ENCODE results near the gene ABCB6.
"Not testable (repeated sequence)": the region's sequence is repeated elsewhere in the genome, so short reads cannot be mapped to it uniquely, and the experiment has no call there.

The ABCB6 gene

DNA sequence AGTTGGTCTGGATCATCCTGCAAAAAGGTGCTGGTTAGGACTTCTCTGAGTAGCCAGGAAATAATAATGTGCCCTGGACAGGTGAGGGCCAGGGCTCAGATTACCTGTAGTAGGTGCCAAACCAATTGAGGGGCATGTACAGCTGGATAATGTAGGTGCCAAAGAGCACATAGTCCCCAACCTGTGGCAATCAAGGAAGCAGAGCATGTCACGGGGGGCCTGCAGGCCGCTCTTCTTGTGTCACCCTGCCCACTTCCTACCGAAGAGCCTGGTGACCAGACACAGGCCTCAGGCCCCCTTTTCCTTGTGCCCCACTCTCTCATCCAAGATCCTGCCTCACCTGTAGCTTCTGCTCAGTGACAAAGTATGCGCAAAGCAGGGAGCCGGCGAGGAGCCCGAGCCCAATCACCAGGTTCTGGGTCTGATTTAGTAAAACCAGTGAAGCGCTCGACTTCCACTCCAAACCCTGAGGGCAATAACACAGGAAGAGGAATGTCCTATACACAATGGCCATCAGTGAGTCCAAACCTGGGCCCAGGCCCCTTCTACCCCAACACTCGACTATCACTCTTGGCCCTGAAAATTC is 5.2 kb downstream of the ABCB6 start:
- DNase-seq (ENCODE audit: low read depth) = no peak

GRCh38 chr2:219213026-219213415 is 5.7 kb downstream of the ABCB6 start:
- DNase-seq (ENCODE audit: low read depth) = no peak

- no peak for DNase-seq (ENCODE audit: low read depth)
These were observed 7.8 kb downstream of the ABCB6 start for GRCh38 chr2:219210886-219211362.

- no peak for DNase-seq (ENCODE audit: low read depth)
These were observed 8.4 kb downstream of the ABCB6 start for GRCh38 chr2:219210196-219210885.

DNA sequence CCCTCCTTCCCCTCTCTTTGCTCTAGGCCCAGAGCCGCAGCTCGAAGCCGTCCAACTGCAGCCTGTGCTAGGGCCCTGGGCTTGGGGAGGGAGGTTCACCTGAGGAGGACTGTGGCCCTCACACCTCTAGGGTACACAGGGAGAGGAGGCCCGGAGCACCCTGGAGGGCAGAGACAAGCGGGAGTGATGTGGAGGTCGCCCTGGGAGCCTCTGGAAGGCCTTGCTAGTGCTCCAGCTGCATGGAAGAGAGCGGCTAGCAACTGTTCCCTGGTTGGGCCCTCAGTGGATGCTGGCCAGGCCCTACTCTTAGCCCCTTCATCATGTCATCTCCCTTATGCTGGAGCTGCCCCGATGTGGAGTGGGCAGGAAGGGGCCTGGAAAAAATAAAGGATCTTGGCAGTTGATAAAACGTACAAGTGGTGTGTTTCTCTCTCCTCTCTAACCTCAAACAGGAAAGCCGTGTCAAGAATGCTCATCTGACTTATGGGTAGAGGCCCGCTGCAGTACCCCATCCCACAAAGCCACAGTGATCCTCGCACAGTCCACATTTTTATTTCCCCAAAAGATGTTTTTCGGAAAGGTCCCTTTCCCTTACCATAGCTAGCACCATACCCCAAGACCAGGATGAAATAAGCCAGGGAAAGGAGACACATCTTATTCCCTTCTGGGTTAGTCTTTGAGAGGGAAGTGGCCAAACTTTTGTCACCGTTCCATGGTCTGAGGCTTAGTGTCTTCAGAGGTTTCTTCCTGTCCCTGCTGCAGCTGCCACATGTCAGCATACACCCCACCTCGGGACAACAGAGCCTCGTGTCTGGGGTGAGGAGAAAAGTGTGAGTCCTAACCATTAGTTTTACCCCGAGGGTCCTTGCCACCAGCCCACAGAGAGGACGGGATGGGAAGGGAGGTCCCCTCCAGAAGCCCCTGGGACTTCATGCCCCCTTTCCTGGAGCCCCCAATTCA is 9.2 kb downstream of the ABCB6 start:
- no peak for DNase-seq (ENCODE audit: low read depth)

DNA sequence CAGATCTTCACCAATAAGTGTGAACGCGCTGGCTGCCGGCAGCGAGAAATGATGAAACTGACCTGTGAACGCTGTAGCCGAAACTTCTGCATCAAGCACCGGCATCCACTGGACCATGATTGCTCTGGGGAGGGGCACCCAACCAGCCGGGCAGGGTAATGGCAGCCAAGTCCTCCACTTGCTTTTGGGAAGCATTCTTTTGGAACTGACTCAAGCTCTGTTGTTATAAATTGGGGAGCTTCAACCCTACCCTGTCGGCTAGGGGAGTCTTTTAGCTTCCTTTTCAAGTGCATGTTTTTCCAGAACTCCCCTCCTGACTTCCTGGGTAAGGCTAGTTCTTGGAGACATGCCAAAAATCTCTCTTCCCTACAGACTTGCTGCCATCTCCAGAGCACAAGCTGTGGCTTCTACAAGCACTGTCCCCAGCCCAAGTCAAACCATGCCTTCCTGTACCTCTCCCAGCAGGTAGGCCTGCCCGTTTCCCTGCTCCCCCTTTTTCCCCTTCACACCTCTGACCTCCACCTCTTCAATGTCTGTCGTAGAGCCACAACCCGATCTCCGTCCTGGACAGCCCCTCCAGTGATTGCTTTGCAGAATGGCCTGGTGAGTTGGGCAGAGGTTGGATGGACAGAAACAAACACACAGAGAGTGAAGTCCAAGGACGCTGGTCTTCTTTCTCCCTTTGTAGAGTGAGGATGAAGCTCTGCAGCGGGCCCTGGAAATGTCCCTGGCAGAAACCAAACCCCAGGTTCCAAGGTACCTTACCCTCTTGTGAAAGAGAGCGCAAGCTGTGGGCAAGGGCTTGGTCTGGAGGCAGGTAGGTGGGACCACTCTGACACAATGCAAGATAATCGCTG is 10.6 kb downstream of the ABCB6 start:
- DNase-seq (ENCODE audit: low read depth) = no peak

DNA sequence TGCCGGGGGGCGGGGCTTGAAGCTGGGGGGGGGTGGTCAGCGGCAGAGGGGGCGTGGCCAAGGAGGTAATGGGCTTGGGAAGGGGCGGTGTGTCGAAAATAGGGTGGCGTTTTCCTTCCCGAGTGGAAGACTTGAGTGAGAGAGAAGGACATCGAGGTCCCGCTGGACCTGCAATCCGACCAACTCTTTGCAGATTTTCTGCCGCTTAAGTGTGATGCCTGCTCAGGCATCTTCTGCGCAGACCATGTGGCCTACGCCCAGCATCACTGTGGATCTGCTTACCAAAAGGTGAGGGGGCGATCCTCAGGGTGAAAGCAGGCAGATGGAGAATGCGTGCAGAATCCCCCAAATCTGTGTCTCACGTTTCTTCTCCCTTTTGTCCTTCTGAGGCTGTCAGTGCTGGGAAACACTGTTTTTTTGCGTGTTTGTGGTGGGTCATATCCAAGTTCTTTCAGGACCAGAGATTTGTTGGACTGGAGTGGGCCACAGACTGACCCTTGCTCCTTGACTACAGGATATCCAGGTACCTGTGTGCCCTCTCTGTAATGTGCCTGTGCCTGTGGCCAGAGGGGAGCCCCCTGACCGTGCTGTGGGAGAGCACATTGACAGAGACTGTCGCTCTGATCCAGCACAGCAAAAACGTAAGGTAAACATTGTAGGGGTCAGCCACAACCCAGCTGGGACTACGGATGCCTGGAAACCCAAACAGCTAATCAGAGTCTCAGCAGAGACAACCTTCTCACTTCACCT is 11.4 kb downstream of the ABCB6 start:
- no peak for DNase-seq (ENCODE audit: low read depth)

DNA sequence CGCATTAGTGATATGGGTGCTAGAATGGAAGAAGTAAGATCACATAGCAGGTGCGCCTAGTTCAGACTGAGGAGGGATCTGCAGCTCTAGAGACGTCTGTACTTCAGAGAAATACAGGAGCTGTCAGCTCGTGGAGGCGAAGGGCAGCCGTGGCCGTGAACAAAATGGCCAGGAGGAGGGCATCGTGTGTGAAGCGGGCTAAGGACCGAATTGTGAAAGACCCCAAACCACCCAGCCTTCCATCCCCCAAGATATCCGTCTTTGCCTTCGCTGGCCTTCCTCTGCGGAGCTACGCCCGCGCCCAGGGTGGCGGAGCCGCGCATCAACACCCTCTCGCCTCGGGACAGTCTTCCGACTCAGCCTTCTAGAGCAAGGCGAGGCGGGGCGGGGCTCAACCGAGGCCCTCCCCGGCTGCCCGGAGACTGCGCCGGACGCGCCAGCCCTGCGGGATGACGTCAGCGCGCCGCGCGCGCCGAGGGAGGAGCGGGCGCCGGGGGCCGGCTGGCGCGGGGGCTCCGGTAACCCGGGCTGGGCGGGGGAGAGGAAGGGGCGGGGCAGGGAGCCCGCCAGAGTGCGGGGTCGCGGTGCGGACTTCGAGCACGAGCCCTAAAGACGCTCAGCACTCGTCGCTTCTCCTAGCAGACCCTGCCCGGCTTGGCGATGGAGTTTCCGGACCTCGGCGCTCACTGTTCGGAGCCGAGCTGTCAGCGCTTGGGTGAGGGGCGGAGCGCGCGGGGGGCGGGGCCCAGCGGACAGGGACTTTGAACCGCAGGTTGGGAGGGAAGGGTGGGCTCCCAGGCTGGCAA is 12.2 kb downstream of the ABCB6 start, which contains the start of gene ZFAND2B:
TSS of gene ZFAND2B (plus strand) at position 455 of the 806 bp plus-strand sequence. CDS start at position 661, 206 bp downstream.
- peak; percentile 92 for DNase-seq (ENCODE audit: low read depth)

DNA sequence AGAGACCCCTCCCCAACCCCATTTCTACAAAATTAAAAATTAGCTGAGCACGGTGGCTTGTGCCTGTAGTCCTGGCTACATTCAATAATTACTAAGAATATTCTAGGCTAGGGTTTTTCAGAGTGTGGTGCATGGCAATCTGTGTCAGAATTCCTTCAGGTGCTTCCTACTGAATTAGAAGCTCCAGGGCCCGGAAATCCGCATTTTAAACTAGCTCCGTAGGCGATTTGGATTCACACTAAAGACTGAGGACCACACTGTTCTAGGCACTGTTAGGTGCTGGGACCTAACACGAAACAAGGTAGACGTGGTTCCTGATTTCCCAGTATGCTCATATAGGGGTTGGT is 12.8 kb downstream of the ABCB6 start:
- DNase-seq (ENCODE audit: low read depth) = no peak

DNA sequence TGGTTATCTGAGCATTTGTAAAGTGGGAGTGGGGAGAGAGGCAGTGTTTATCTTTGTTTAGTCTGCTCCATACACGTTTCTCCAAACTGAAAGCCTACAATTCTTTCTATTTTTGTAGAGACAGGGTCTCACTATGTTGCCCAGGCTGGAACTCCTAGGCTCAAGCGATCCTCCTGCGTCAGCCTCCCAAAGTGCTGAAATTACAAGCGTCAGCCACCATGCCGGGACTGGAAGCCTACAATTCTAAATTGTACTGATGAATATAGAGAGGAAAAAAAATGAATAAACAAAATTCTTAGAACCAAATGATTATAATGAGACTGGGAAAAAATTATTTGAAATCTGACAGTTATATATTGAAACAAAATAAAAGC is 13.6 kb downstream of the ABCB6 start:
- no peak for DNase-seq (ENCODE audit: low read depth)

DNA sequence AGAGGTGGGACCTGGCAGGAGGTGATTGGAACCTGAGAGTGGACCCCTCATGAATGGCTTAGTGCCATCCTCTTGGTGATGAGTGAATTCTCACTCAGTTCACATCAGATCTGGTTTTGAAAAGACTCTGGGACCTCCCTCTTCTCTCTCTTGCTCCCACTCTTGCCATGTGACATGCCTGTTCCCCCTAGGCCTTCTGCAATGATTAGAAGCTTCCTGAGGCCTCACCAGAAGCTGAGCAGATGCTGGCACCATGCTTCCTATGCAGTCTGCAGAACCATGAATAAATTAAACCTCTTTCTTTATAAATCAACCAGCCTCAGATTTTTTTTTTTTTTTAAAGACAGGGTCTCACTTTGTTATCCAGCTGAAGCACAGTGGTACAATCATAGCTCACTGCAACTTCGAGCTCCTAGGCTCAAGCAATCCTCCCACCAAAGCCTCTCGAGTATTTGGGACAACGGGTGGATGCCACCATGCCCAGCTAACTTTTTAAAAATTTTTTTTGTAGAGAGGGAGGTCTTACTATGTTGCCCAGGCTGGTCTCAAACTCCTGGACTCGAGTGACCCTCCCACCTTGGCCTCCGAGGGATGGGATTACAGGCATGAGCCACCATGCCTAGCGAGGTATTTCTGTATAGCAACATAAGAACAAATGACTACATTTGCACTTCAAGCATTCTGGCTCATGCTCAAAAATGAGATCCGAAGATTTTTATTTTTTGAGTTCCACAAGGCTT is 14.2 kb downstream of the ABCB6 start:
- no peak for DNase-seq (ENCODE audit: low read depth)

DNA sequence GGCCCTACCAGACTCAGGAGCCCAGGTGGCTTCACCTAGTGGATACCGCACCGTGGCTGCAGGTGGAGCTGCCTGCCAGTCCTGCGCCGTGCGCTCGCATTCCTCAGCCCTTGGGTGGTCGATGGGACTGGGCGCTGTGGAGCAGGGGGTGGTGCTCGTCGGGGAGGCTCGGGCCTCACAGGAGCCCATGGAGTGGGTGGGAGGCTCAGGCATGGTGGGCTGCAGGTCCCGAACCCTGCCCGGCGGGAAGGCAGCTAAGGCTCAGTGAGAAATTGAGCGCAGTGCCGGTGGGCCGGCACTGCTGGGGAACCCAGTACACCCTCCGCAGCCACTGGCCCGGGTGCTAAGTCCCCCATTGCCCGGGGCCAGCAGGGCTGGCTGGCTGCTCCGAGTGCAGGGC is 17.4 kb downstream of the ABCB6 start:
- DNase-seq (ENCODE audit: low read depth) = not testable (repeated sequence)

DNA sequence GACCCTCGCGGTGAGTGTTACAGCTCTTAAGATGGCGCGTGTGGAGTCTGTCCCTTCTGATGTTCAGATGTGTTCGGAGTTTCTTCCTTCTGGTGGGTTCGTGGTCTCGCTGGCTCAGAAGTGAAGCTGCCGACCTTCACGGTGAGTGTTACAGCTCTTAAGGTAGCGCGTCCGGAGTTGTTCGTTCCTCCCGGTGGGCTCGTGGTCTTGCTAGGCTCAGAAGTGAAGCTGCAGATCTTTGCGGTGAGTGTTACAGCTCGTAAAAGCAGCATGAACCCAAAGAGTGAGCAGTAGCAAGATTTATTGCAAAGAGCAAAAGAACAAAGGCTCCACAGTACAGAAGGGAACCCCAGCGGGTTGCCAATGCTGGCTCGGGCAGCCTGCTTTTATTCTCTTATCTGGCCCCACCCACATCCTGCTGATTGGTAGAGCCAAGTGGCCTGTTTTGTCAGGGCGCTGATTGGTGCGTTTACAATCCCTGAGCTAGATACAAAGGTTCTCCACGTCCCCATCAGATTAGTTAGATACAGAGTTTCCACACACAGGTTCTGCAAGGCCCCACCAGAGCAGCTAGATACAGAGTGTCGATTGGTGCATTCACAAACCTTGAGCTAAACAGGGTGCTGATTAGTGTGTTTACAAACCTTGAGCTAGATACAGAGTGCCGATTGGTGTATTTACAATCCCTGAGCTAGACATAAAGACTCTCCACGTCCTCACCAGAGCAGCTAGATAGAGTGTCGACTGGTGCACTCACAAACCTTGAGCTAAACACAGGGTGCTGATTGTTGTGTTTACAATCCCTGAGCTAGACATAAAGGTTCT is 18.0 kb downstream of the ABCB6 start:
- not testable (repeated sequence) for DNase-seq (ENCODE audit: low read depth)

DNA sequence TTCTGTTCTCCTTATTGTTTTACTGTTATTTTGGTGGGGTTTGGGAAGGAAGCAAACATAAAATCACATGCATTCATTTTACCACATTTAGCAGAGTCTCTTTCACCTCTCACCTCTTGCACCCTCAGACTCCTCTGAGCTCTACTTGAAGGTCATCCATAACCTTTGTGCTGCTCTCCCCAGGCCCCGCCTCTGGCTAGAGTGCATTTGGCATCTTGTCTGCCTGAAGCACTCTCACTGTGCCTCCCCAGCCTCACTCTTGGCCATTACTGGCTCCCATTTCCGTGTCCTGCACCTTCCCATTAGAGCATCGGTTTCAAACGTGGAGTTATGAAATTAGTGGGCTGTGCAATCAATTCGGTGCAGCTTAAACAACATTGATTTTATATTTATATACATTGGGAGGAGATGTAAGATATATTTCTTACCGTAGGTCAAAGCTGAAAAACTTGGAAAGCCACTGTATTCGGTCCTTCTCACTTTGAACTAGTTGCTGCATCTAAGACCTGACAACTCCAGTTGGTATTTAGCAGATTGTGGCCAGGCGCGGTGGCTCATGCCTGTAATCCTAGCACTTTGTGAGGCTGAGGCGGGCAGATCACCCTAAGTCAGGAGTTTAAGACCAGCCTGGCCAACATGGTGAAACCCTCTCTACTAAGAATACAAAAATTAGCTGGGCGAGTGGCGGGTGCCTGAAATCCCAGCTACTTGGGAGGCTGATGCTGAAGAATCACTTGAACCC is 19.1 kb downstream of the ABCB6 start:
- no peak for DNase-seq (ENCODE audit: low read depth)

GRCh38 chr2:219198974-219199373 is 19.8 kb downstream of the ABCB6 start:
- DNase-seq (ENCODE audit: low read depth) = no peak

- no peak for DNase-seq (ENCODE audit: low read depth)
These were observed 21.4 kb downstream of the ABCB6 start for GRCh38 chr2:219197388-219197787.

DNA sequence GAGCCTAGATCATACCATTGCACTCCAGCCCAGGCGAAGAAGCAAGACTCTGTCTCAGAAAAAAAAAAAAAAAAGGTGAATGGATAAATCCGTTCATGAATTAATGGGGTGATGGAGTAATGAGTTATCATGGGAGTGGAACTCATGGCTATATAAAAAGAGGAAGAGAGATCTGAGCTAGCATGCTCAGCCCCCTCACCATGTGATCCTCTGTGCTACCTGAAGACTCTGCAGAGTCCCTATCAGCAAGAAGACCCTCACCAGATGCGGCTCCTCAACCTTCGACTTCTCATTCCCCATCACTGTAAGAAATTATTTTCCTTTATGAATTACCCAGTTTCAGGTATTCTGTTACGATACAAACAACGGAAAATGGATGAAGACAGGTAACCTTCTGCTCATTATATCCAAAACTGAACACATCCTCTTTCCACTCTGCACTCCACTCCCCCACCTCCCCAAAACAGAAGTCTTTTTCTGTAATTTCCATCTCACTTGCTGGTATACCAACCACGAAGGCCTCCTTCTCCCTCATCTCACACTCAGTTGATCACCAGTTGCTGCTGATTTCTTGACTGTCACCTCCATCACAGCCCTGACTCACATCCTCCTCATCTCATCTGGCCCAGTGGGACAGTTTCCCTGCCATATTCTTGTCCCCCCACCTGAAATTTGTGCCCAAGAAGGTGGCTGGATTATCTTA is 31.9 kb downstream of the ABCB6 start:
- DNase-seq (ENCODE audit: low read depth) = no peak

Measured in activated gamma-delta T cell treated with anti-CD3 and anti-CD28 coated beads, Interleukin-2, amount 50 U/mL, for 16 hours (primary cell).